PC-3 (cell line): ENCODE results near the gene EMC9.

ENCODE experiments used
- CTCF ChIP-seq: fragments of 300-600 bp; sonication (generic); conservative IDR thresholded peaks from 2 replicates; pipeline ENCODE4 v1.5.1; 2017; ENCODE audit warnings: antibody characterized with exemption, low read depth, mild to moderate bottlenecking, low read length
- EZH2 ChIP-seq: fragments of 300-600 bp; sonication (generic); IDR thresholded peaks from one replicate; pipeline ENCODE4 v1.6.1; 2017; ENCODE audit warnings: antibody characterized with exemption, mild to moderate bottlenecking, low read length; ENCODE audit not compliant: unreplicated experiment
- EZH2phosphoT487 ChIP-seq: fragments of 300-600 bp; sonication (generic); IDR thresholded peaks from 2 replicates; pipeline ENCODE4 v1.6.1; 2018; ENCODE audit warnings: mild to moderate bottlenecking, antibody characterized with exemption, low read length, borderline replicate concordance

- TF ChIP-seq CTCF, result no peak
- TF ChIP-seq EZH2phosphoT487, result no peak
- no peak for TF ChIP-seq EZH2
These were observed 48.0 kb downstream of the EMC9 start for GRCh38 chr14:24093207-24093900.
